ENCODE data around the gene MEF2A. TPM values are rescaled to one million over a fixed set of nuclear protein-coding genes. Genes with fewer than 3 reads are reported as not detected.

MEF2A gene
- total RNA-seq, 1 experiment from 2014 or later = 19.6 TPM

GRCh38 chr15:99615460-99615859 is 49.7 kb downstream of the MEF2A start:
- CTCF ChIA-PET = no interaction called here
- POLR2A ChIA-PET = no interaction called here
- H3K4me1 ChIP-seq = peaks cover 20% of the 10 kb centered on the region

GRCh38 chr15:99616129-99616528 is 50.3 kb downstream of the MEF2A start:
- Histone ChIP-seq H3K4me1 (peaks cover 20% of the 10 kb centered on the region), H3K36me3 (ENCODE audit: control insufficient read depth, insufficient read depth, low read length) (no peaks in the 10 kb centered on the region), H3K27me3 (replicated peaks; ENCODE audit: control insufficient read depth, insufficient read depth, low read length) (no peaks in the 10 kb centered on the region), H3K4me3 (ENCODE audit: low read depth, low read length) (no peak overlapping the region), H3K9me3 (no peaks in the 10 kb centered on the region)
- Mint-ChIP-seq H3K4me1 (ENCODE audit: low read depth, unreplicated experiment) (peaks cover 8% of the 10 kb centered on the region), H3K9me3 (ENCODE audit: unreplicated experiment) (no peaks in the 10 kb centered on the region), H3K27me3 (ENCODE audit: insufficient read depth, unreplicated experiment) (no peaks in the 10 kb centered on the region), H3K4me3 (ENCODE audit: unreplicated experiment) (no peak overlapping the region), H3K27ac (ENCODE audit: unreplicated experiment) (no peak overlapping the region), H3K36me3 (ENCODE audit: insufficient read depth, unreplicated experiment) (no peaks in the 10 kb centered on the region)
- intact Hi-C loops (cut with micrococcal nuclease; ENCODE audit: unreplicated experiment) = no loop called here
- ChIA-PET CTCF (no interaction called here), POLR2A (no interaction called here)
- no peak for DNase-seq
- no TSS peak for BruUV-seq (replicated peaks)
- TF ChIP-seq, protein P1, sequence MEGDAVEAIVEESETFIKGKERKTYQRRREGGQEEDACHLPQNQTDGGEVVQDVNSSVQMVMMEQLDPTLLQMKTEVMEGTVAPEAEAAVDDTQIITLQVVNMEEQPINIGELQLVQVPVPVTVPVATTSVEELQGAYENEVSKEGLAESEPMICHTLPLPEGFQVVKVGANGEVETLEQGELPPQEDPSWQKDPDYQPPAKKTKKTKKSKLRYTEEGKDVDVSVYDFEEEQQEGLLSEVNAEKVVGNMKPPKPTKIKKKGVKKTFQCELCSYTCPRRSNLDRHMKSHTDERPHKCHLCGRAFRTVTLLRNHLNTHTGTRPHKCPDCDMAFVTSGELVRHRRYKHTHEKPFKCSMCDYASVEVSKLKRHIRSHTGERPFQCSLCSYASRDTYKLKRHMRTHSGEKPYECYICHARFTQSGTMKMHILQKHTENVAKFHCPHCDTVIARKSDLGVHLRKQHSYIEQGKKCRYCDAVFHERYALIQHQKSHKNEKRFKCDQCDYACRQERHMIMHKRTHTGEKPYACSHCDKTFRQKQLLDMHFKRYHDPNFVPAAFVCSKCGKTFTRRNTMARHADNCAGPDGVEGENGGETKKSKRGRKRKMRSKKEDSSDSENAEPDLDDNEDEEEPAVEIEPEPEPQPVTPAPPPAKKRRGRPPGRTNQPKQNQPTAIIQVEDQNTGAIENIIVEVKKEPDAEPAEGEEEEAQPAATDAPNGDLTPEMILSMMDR (IDR thresholded peaks at IDR 0.05; ENCODE audit: insufficient read depth in 1 of 2, low read depth in 1 of 2, low read length in 1 of 2, severe bottlenecking in 1 of 2, unreplicated experiment in 1 of 2) = no peak

More at GRCh38 chr15:99615460-99615859, 49.7 kb downstream of the MEF2A start:
- Mint-ChIP-seq H3K27me3 (ENCODE audit: insufficient read depth, unreplicated experiment) (no peaks in the 10 kb centered on the region), H3K4me1 (ENCODE audit: low read depth, unreplicated experiment) (peaks cover 8% of the 10 kb centered on the region), H3K9me3 (ENCODE audit: unreplicated experiment) (no peaks in the 10 kb centered on the region), H3K27ac (ENCODE audit: unreplicated experiment) (no peak overlapping the region), H3K4me3 (ENCODE audit: unreplicated experiment) (no peak overlapping the region), H3K36me3 (ENCODE audit: insufficient read depth, unreplicated experiment) (no peaks in the 10 kb centered on the region)
- no TSS peak for BruUV-seq (replicated peaks)
- Histone ChIP-seq H3K9me3 (no peaks in the 10 kb centered on the region), H3K27me3 (replicated peaks; ENCODE audit: control insufficient read depth, insufficient read depth, low read length) (no peaks in the 10 kb centered on the region), H3K36me3 (ENCODE audit: control insufficient read depth, insufficient read depth, low read length) (no peaks in the 10 kb centered on the region), H3K4me3 (ENCODE audit: low read depth, low read length) (no peak overlapping the region)
- TF ChIP-seq, protein P1 (IDR thresholded peaks at IDR 0.05; ENCODE audit: insufficient read depth in 1 of 2, low read depth in 1 of 2, low read length in 1 of 2, severe bottlenecking in 1 of 2, unreplicated experiment in 1 of 2) = no peak
- intact Hi-C loops (cut with micrococcal nuclease; ENCODE audit: unreplicated experiment) = no loop called here
- DNase-seq = no peak

- H3K27ac Mint-ChIP-seq (ENCODE audit: unreplicated experiment) = no peak overlapping the region
- peaks cover 20% of the 10 kb centered on the region for H3K4me1 ChIP-seq
- H3K4me1 Mint-ChIP-seq (ENCODE audit: low read depth, unreplicated experiment) = peaks cover 8% of the 10 kb centered on the region
- TF ChIP-seq, protein P1 (IDR thresholded peaks at IDR 0.05; ENCODE audit: insufficient read depth in 1 of 2, low read depth in 1 of 2, low read length in 1 of 2, severe bottlenecking in 1 of 2, unreplicated experiment in 1 of 2) = no peak
- H3K27me3 Mint-ChIP-seq (ENCODE audit: insufficient read depth, unreplicated experiment) = no peaks in the 10 kb centered on the region
- BruUV-seq (replicated peaks) = no TSS peak
- POLR2A ChIA-PET = no interaction called here
- no peaks in the 10 kb centered on the region for H3K36me3 ChIP-seq (ENCODE audit: control insufficient read depth, insufficient read depth, low read length)
- DNase-seq = no peak
- no peaks in the 10 kb centered on the region for H3K27me3 ChIP-seq (replicated peaks; ENCODE audit: control insufficient read depth, insufficient read depth, low read length)
- H3K9me3 Mint-ChIP-seq (ENCODE audit: unreplicated experiment) = no peaks in the 10 kb centered on the region
- H3K4me3 Mint-ChIP-seq (ENCODE audit: unreplicated experiment) = no peak overlapping the region
- no peaks in the 10 kb centered on the region for H3K9me3 ChIP-seq
- intact Hi-C loops (cut with micrococcal nuclease; ENCODE audit: unreplicated experiment) = no loop called here
- H3K36me3 Mint-ChIP-seq (ENCODE audit: insufficient read depth, unreplicated experiment) = no peaks in the 10 kb centered on the region
- H3K4me3 ChIP-seq (ENCODE audit: low read depth, low read length) = no peak overlapping the region
- CTCF ChIA-PET = no interaction called here
Observed at GRCh38 chr15:99616773-99617342, 51.1 kb downstream of the MEF2A start.

Data from Caco-2 (cell line).